ENCODE results near the gene PEA15.

The PEA15 gene

DNA sequence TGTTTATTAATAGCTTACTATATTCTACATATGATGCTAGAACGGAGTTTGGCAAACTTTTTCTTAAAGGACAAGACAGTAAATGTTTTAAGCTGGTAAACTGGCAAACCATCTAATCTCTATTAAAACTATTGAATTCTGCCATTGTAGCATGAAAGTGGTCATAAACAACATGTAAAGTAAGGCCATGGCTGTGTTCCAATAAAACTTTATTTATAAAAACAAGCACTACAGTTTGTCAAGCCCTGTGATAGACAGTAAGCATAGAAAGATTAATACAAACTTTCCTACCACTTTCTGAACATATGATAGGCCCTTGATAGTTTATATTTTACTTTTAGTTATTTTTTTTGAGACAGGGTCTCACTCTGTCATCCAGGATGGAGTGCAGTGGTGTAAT, 22.4 kb downstream of the PEA15 start:
- no peak for DNase-seq (ENCODE audit: low spot score)
- TF ChIP-seq, protein P1, sequence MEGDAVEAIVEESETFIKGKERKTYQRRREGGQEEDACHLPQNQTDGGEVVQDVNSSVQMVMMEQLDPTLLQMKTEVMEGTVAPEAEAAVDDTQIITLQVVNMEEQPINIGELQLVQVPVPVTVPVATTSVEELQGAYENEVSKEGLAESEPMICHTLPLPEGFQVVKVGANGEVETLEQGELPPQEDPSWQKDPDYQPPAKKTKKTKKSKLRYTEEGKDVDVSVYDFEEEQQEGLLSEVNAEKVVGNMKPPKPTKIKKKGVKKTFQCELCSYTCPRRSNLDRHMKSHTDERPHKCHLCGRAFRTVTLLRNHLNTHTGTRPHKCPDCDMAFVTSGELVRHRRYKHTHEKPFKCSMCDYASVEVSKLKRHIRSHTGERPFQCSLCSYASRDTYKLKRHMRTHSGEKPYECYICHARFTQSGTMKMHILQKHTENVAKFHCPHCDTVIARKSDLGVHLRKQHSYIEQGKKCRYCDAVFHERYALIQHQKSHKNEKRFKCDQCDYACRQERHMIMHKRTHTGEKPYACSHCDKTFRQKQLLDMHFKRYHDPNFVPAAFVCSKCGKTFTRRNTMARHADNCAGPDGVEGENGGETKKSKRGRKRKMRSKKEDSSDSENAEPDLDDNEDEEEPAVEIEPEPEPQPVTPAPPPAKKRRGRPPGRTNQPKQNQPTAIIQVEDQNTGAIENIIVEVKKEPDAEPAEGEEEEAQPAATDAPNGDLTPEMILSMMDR (IDR thresholded peaks at IDR 0.05; ENCODE audit: borderline replicate concordance, control extremely low read depth, extremely low read depth, insufficient read depth, missing control alignments) = no peak
- in situ Hi-C loops (cut with MboI; ENCODE audit: low sequenced_read_pairs, unreplicated experiment) = no loop called here

DNA sequence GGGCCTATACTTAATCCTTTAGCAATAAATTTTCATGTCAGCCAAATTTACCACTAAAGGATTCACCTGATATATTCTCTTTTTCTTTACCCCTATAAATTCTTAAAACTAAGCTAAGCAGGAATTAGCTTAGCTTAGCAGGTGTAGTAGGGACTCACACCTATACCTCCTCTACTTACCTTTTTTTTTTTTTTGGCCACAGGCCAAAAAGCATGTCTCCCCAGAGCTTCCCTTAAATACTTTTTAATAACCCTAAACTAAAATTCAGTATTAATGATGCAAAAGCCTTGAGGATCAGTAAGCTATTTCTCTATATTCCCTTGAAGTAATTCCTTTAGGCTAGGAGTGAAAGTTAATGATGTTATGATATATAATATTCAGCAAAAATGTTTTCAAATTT, 23.2 kb downstream of the PEA15 start:
- TF ChIP-seq, protein P1 (IDR thresholded peaks at IDR 0.05; ENCODE audit: borderline replicate concordance, control extremely low read depth, extremely low read depth, insufficient read depth, missing control alignments) = no peak
- in situ Hi-C loops (cut with MboI; ENCODE audit: low sequenced_read_pairs, unreplicated experiment) = no loop called here
- DNase-seq (ENCODE audit: low spot score) = no peak

DNA sequence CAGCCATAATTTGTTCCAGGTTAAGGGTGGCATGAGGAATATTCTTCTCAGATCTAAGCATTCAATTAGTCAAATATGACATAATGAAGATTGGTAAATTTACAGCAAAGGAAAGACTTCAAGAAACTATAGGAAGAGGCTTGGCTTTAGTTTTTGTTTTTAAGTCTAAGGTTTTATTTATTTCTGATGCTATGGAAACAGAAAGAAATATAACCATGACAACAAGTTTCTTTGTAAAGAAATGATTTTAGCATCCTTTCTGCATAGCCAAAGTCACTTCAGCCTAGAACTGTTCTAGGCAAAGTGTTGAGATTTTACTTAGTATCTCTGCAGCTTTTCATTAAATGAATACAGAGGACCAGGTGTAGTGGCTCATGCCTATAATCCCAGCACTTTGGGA, 27.7 kb downstream of the PEA15 start:
- DNase-seq (ENCODE audit: low spot score) = no peak
- TF ChIP-seq, protein P1 (IDR thresholded peaks at IDR 0.05; ENCODE audit: borderline replicate concordance, control extremely low read depth, extremely low read depth, insufficient read depth, missing control alignments) = no peak
- in situ Hi-C loops (cut with MboI; ENCODE audit: low sequenced_read_pairs, unreplicated experiment) = no loop called here

DNA sequence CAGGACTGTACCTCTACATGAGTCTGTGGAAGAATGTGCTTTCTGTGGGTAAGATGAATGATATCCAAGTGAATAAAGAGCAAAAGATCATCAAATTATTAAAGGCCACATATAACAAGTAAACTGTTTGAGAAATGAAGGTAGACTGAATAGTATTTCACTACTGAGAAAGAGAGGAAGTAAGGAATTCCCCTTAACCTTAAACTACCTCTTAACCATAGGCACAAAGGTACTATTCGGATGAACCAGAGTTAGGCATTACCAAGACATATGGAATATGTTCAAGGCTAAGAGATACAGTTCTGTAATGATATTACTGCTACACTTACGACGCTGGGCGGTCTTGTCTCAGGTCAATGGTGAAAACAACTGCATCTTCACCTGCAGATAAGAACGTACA, 31.6 kb downstream of the PEA15 start:
- in situ Hi-C loops (cut with MboI; ENCODE audit: low sequenced_read_pairs, unreplicated experiment) = no loop called here
- DNase-seq (ENCODE audit: low spot score) = no peak
- TF ChIP-seq, protein P1 (IDR thresholded peaks at IDR 0.05; ENCODE audit: borderline replicate concordance, control extremely low read depth, extremely low read depth, insufficient read depth, missing control alignments) = no peak

DNA sequence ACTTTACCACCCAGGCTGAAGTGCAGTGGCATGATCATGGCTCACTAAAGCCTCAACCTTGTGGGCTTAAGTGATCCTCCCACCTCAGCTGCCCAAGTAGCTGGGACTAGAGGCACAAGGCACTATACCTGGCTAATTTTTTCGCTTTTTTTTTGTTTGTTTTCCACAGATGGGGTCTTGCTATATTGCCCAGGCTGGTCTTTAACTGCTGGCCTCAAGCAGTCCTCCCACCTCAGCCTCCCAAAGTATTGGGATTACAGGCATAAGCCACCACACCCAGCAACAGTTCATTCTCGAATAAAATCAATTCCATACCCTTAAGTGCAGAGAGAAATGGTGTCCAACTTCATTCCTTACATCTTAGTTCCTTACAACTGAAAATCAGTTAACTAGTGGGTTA, 32.4 kb downstream of the PEA15 start:
- TF ChIP-seq, protein P1 (IDR thresholded peaks at IDR 0.05; ENCODE audit: borderline replicate concordance, control extremely low read depth, extremely low read depth, insufficient read depth, missing control alignments) = no peak
- no peak for DNase-seq (ENCODE audit: low spot score)
- in situ Hi-C loops (cut with MboI; ENCODE audit: low sequenced_read_pairs, unreplicated experiment) = no loop called here

DNA sequence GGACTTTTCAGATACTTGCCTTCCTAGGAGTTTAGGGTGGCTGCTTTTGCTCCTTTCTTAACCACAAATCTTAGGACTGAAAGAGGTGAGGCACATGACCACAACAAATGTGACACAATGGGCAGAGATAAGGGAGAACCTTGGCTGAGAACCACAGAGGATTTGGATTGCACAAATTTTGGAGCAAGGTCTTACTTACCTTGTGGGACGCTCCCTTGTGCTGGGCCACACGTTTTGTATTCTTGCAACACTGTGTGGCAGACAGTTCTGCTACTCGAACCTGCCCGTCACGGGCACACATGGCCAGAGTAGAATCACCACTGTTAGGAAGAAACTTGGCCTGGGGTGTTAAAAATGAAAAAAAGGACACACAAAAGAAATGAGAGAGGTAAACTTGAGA, 33.2 kb downstream of the PEA15 start:
- TF ChIP-seq, protein P1 (IDR thresholded peaks at IDR 0.05; ENCODE audit: borderline replicate concordance, control extremely low read depth, extremely low read depth, insufficient read depth, missing control alignments) = no peak
- in situ Hi-C loops (cut with MboI; ENCODE audit: low sequenced_read_pairs, unreplicated experiment) = no loop called here
- DNase-seq (ENCODE audit: low spot score) = no peak

Data from GM13976 (cell line).